ENCODE results near the gene SEMG1.

Gene SEMG1

DNA sequence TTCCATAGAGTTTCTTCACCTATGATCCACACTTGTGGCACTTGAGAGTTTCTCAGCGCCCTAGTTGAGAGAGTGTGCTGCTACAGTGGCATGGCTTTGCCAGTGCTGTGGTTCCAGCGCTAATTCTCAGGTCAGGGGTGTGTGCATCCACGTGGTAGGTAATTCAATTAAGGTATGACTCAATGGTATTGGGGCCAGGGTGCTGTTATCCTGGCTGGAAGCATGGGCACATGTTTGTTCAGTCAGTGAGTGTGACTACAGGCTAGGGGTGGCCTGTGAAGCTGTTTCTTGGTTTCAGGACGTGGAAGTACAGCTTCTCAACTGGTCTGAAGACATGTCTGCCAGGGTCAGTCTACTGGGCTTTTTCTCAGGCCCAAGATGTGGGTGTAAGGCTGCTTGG, 11.3 kb downstream of the SEMG1 start:
- H3K4me3 ChIP-seq (replicated peaks; ENCODE audit: low read depth, low read length): no peak overlapping the region
- TF ChIP-seq, protein P1, sequence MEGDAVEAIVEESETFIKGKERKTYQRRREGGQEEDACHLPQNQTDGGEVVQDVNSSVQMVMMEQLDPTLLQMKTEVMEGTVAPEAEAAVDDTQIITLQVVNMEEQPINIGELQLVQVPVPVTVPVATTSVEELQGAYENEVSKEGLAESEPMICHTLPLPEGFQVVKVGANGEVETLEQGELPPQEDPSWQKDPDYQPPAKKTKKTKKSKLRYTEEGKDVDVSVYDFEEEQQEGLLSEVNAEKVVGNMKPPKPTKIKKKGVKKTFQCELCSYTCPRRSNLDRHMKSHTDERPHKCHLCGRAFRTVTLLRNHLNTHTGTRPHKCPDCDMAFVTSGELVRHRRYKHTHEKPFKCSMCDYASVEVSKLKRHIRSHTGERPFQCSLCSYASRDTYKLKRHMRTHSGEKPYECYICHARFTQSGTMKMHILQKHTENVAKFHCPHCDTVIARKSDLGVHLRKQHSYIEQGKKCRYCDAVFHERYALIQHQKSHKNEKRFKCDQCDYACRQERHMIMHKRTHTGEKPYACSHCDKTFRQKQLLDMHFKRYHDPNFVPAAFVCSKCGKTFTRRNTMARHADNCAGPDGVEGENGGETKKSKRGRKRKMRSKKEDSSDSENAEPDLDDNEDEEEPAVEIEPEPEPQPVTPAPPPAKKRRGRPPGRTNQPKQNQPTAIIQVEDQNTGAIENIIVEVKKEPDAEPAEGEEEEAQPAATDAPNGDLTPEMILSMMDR (IDR thresholded peaks at IDR 0.05; ENCODE audit: low read depth, low read length, missing control alignments): no peak
- DNase-seq (ENCODE audit: extremely low read depth, low read depth): no peak

DNA sequence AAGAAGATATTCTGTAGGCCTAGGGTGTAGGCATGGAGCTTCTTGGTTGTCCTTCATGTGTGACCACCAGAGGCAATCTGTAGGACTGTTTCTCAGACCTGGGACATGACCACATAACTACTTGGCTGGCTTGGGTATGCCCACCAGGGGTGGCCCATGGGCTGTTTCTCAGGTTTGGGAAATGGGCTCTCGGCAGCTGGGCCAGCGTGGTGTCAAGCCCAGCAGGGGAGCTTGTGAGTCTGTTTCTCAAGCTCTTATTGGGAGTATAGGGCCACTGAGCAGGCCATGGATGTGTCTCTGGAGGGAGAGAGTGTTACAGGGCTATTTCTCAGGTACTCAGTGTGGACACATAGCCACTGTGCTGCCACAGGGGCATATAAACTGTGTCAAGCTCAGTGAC, 11.8 kb downstream of the SEMG1 start:
- no peak overlapping the region for H3K4me3 ChIP-seq (replicated peaks; ENCODE audit: low read depth, low read length)
- TF ChIP-seq, protein P1 (IDR thresholded peaks at IDR 0.05; ENCODE audit: low read depth, low read length, missing control alignments): no peak
- no peak for DNase-seq (ENCODE audit: extremely low read depth, low read depth)

DNA sequence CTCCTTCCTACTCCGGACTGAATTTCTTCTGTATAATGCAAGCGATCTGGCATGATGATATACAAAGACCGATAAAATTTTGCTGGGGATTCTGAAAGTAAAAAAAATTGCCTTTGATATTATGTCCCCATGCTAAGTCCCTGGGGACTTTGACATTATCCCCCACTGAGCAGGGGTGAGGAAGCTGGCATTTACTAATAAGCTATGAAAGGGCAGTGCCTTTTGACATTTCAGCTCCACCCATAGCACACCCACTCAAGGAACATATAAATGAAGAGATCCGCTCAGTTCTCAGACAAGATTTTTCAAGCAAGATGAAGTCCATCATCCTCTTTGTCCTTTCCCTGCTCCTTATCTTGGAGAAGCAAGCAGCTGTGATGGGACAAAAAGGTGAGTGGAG, 14.2 kb downstream of the SEMG1 start, which contains the start of gene SEMG2:
Gene SEMG2 (plus strand): TSS at position 298 of the 400 bp plus-strand sequence. CDS start 17 bp downstream, at position 315.
- no peak for DNase-seq (ENCODE audit: extremely low read depth, low read depth)
- TF ChIP-seq, protein P1 (IDR thresholded peaks at IDR 0.05; ENCODE audit: low read depth, low read length, missing control alignments): no peak

DNA sequence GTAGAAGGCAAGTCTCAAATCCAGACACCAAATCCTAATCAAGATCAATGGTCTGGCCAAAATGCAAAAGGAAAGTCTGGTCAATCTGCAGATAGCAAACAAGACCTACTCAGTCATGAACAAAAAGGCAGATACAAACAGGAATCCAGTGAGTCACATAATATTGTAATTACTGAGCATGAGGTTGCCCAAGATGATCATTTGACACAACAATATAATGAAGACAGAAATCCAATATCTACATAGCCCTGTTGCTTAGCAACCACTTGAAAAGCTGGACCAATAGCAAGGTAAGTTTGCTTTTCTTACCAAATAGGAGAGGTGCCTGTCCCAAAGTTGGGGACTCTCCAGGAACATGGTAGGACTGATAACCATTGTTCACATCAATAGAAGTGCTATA, 16.3 kb downstream of the SEMG1 start:
- DNase-seq (ENCODE audit: extremely low read depth, low read depth): no peak
- H3K4me3 ChIP-seq (replicated peaks; ENCODE audit: low read depth, low read length): no peak overlapping the region
- TF ChIP-seq, protein P1 (IDR thresholded peaks at IDR 0.05; ENCODE audit: low read depth, low read length, missing control alignments): no peak

More for the DNA sequence above, 14.2 kb downstream of the SEMG1 start, which contains the start of gene SEMG2:
- H3K4me3 ChIP-seq (replicated peaks; ENCODE audit: low read depth, low read length): no peak within 1 kb of the TSS

DNA sequence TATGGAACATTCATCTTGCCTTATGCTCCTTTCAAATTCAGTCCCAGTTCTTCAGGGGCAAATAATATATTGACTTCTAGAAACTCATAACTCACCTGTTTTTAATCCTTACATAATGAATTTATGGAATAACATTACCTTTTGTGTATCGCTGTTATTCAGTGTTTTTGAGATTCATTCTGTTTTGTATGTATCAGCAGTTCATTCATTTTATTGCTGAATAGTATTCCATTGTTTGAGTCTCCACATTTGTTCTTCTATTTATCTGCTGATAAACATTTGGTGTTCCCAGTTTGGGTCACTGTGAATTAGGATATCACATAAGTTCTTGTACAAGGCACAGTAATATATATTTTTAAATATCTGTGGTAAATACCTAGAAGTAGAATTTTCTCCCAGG, 19.5 kb downstream of the SEMG1 start:
- no peak for DNase-seq (ENCODE audit: extremely low read depth, low read depth)
- TF ChIP-seq, protein P1 (IDR thresholded peaks at IDR 0.05; ENCODE audit: low read depth, low read length, missing control alignments): no peak
- no peak overlapping the region for H3K4me3 ChIP-seq (replicated peaks; ENCODE audit: low read depth, low read length)

DNA sequence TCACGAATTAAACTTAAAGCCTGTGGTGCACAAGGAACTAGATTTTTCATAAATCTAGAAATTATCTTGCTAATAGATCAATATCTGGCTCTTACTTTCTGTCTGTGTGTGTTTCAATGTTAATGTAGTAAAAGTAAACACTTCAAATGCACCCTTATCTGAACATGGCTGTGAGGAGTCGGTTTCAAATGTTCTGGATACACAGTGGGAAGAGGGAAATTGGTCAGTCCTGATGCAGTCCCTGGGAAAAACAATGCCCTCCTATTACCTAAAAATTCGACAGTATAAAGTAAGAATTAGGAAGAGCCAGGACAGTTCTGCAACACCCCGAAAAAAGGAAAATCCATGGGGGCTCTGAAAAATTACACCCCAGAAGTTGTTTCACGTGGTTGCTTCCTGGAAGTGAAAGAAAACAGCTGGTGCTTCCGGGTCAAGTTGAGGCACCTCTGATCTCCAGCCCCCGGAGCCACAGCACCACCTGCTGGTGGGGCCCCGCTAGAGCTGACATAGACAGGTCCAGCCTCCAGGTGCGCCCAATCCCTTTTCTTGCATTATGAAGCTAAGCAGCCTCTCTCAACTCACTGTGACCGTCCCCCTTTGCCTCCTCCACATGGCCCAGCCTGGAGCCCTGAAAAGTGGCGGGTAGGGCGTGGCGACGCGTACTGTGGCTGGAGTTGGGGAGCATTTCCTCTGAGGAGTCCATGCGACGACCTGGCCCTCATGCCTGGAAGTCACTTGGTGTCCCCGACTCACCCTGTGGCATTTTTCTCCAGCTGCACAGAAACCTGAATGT, 22.6 kb downstream of the SEMG1 start:
- TF ChIP-seq, protein P1 (IDR thresholded peaks at IDR 0.05; ENCODE audit: low read depth, low read length, missing control alignments): peak; percentile 88
- DNase-seq (ENCODE audit: extremely low read depth, low read depth): no peak
- H3K4me3 ChIP-seq (replicated peaks; ENCODE audit: low read depth, low read length): no peak overlapping the region

Data from HFF-Myc (cell line).